Retina (tissue), 1 donor: ENCODE measurements around the gene THBS1.

Experiments used
- DNase-seq: peaks from one replicate; pipeline ENCODE4 v3.0.0-alpha.2; 2016

THBS1 gene

GRCh38 chr15:39609166-39609916, 28.5 kb downstream of the THBS1 start:
- no peak for DNase-seq

GRCh38 chr15:39610665-39611064, 29.8 kb downstream of the THBS1 start:
- DNase-seq, result no peak

- no peak for DNase-seq
Measured at GRCh38 chr15:39613271-39613670, 32.4 kb downstream of the THBS1 start.

GRCh38 chr15:39613861-39614260, 33.0 kb downstream of the THBS1 start:
- no peak for DNase-seq

DNA sequence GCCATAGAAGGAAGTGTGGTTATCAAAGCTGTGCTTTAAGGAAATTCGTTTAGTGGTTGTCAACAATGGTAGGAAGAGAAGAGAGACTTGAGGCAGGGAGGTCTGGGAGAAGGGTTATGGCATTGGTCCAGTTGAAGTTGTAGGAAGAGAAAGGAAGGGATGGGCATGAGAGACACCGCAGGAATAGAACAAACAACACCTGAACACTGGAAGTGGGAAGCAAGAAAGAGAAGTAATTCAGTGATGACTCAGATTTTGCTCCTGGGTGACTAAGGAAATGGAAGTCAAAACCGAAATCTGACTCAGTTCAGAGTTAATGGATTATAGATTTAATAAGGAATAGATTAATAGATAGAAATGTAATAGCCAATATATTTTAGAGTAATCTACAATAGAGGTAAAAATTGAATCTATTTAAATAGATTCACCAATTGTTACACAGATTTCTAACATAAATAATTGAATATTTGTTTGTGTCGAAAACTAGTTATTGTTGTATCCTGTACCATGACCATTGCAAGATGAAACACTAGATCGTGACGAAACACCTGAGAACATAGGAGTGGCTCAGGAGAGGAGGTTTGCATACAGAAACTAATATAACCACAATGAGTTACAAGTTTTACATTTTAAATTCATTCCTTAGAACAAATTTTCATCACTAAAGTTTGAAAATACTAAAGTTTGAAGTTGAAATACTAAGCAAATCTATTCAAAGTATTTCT, 36.0 kb downstream of the THBS1 start:
- DNase-seq, result no peak

- DNase-seq, result no peak
Measured at GRCh38 chr15:39618063-39618823, 37.4 kb downstream of the THBS1 start.

GRCh38 chr15:39621210-39621609, 40.3 kb downstream of the THBS1 start:
- no peak for DNase-seq

- no peak for DNase-seq
Measured at GRCh38 chr15:39621976-39622375, 41.1 kb downstream of the THBS1 start.

GRCh38 chr15:39622660-39623516, 42.0 kb downstream of the THBS1 start:
- DNase-seq, result no peak

DNA sequence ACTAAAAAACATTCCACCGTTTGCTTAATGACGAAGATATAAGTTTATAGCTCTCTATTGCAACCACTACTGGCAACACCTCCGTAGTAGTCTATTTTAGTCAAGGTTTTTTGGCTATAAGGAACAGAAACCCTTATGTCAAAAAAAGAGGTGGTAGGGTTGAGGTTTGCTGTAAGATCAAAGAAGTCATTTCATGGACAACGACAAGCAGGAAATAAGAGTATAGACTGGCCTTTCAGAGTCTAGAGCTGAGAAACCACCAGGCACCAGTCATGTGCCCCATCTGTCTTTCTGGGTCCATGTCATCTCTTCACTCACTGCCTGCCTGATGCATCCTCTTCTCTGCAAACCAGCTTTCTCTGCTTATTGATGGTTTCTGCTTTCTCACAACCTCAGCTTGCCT, 42.7 kb downstream of the THBS1 start:
- DNase-seq, result no peak

GRCh38 chr15:39624806-39625205, 43.9 kb downstream of the THBS1 start:
- DNase-seq, result no peak

GRCh38 chr15:39625451-39625850, 44.6 kb downstream of the THBS1 start:
- DNase-seq, result no peak

- no peak for DNase-seq
Measured at GRCh38 chr15:39625856-39626255, 45.0 kb downstream of the THBS1 start.

DNA sequence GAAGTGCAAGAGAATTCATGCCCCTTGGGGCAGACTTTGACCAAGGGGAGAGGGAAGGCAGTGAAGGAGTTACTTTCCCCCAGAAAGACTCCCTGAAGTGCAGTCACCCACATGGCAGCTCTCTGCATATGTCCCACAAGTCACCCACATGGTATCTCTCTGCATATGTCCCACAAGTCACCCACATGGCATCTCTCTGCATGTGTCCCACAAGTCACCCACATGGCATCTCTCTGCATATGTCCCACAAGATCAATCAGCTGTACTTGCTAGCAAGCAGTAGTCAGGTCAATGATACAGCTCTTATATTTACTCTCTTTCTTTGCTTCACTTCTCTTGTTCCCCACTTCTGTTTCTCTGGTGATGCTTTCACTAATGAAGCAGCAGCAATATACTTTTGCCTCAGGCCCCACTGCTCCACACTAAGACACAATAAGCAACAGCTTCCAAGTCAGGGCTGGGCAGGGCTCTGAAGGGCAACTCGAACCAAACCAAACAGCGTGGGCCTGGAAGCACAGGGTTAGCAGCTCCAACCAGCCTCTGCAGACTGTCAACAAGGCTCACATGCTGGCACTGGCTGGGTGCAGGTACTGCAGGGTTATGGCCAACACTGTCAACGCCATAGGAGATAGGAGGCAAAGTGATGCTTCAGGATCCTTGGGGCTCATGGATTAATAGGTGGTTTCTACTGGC, 46.7 kb downstream of the THBS1 start:
- DNase-seq, result no peak

GRCh38 chr15:39628144-39628508, 47.2 kb downstream of the THBS1 start:
- no peak for DNase-seq

DNA sequence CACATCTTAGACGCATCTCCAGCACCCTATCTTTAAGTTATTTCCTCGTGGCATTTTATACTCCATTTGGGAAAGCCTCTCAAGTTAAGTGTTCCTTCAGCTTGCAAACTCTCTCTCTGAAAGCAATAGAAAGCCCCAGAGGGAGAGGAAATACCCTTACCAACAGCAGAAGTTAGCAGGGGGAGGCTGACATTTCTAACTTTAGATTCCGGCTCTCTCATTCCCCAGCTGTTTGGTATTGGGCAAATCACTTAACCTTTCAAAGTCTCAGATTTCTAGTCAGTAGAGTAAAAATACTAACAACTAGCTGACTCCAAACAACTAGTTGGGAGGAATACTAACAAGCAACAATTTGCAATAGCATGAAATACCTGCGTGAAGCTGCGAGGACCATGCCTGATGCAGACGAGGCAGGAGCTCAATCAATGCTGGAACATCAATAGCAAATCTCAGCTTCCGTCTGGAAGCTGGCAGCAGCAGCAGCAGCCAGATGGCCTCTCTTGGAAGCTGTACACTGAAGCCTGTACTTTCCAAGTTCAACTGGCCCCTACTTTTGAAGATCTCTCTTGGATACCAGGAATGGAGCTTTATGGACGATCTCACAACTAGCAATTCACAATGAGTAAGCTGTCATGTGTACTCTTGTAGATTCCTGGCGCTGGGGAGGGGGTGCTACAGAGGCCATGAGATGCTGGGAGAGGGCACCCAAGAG, 47.8 kb downstream of the THBS1 start:
- no peak for DNase-seq

- DNase-seq, result no peak
Measured at GRCh38 chr15:39629371-39629770, 48.5 kb downstream of the THBS1 start.

- no peak for DNase-seq
Measured at GRCh38 chr15:39629906-39630305, 49.0 kb downstream of the THBS1 start.

DNA sequence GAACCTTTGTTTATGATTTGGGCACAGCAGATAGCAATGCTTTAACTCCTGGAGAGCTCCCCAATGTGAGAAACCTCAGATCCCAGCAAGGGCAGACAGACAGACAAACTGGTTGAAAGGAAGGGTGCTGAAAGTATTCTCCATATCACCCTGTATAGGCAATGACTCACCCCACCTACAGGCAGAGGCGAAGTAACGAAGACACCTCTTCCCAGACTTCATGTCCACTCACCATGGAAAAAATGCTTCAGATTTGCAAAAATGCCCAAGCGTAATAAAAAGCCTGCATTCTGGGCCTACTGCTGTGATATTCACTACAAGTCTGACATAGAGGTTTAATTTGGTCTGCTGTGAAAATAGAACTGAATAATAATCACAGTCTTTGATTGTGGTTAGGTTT, 50.5 kb downstream of the THBS1 start:
- DNase-seq, result no peak

GRCh38 chr15:39638041-39638440, 57.2 kb downstream of the THBS1 start:
- DNase-seq, result no peak

- no peak for DNase-seq
Measured at GRCh38 chr15:39639037-39639436, 58.2 kb downstream of the THBS1 start.

DNA sequence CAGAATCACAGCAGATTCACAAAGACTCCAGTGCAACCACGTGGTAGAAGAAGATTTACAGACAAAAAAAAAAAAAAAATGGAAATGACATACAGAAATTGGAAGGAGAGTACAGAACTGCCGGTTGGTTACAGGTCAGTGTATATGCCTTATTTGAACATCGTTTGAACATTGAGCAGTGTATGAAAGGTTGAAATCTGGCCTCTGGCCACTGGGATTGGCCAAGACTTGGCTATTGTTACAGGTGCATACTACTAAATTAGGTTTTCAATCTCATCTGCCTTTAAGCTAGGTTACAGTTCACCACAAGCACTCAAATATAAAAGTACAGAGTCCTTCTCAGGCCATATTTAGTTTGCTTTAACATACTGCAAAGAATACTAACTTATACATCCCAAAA, 59.8 kb downstream of the THBS1 start:
- no peak for DNase-seq
